CD4-positive, alpha-beta memory T cell (primary cell): ENCODE results near the gene CYP27A1. TPM values are rescaled to one million over a fixed set of nuclear protein-coding genes. Genes with fewer than 3 reads are reported as not detected.
"Not testable (repeated sequence)": the region's sequence is repeated elsewhere in the genome, so short reads cannot be mapped to it uniquely, and the experiment has no call there.

Source experiments
- CTCF ChIA-PET: fragments of 350-600 bp; sonication (Branson Sonifier 250); formaldehyde crosslinking; loops from one replicate; lab custom pipeline; 2021; ENCODE audit warnings: inconsistent platforms; ENCODE audit not compliant: partially characterized antibody; lab: Charles Lee
- POLR2A ChIA-PET: fragments of 350-600 bp; sonication (Branson Sonifier 250); formaldehyde crosslinking; loops from one replicate; lab custom pipeline; 2021; ENCODE audit not compliant: partially characterized antibody; lab: Charles Lee
- DNase-seq, 5 donors: peaks; one replicate each; pipeline versions ENCODE4 v3.0.0 to v3.0.0-alpha.2; 2020 to 2022; ENCODE audit warnings: mixed read lengths in 1 of 5
- H3K27ac ChIP-seq: one replicate; pipeline ENCODE4 v1.7.0; 2013; ENCODE audit warnings: low read depth, low read length
- H3K27me3 ChIP-seq: 2 replicates; pipeline ENCODE4 v1.7.0; 2013; ENCODE audit warnings: mild to moderate bottlenecking, low read length, moderate library complexity; ENCODE audit not compliant: insufficient read depth
- H3K36me3 ChIP-seq: 2 replicates; pipeline ENCODE4 v1.7.0; 2013; ENCODE audit warnings: mild to moderate bottlenecking, low read length, moderate library complexity; ENCODE audit not compliant: insufficient read depth
- H3K4me1 ChIP-seq: 2 replicates; pipeline ENCODE4 v1.7.0; 2013; ENCODE audit warnings: mild to moderate bottlenecking, low read length, moderate library complexity; ENCODE audit not compliant: insufficient read depth
- H3K4me3 ChIP-seq, 2 donors: one replicate each; pipeline ENCODE4 v1.7.0; 2013; ENCODE audit warnings: low read length in 2 of 2, mild to moderate bottlenecking in 1 of 2
- H3K9me3 ChIP-seq, 2 donors: one replicate each; pipeline ENCODE4 v1.7.0; 2013; ENCODE audit warnings: low read length in 2 of 2, control low read depth in 1 of 2; ENCODE audit not compliant: control insufficient read depth in 1 of 2
- H3K27ac Mint-ChIP-seq, 7 donors: one replicate each; pipeline ENCODE4 v1.8.0; 2020 to 2021; ENCODE audit warnings: mixed read lengths in 7 of 7, mild to moderate bottlenecking in 6 of 7, inconsistent platforms in 3 of 7, moderate library complexity in 3 of 7
- H3K27me3 Mint-ChIP-seq, 2 donors: one replicate each; pipeline ENCODE4 v1.8.0; 2020 to 2021; ENCODE audit warnings: mixed read lengths in 2 of 2
- H3K36me3 Mint-ChIP-seq, 2 donors: one replicate each; pipeline ENCODE4 v1.8.0; 2020 to 2021; ENCODE audit warnings: mixed read lengths in 2 of 2, inconsistent platforms in 1 of 2, mild to moderate bottlenecking in 1 of 2
- H3K4me1 Mint-ChIP-seq, 4 donors: one replicate each; pipeline ENCODE4 v1.8.0; 2020 to 2021; ENCODE audit warnings: mixed read lengths in 4 of 4, mild to moderate bottlenecking in 1 of 4
- H3K4me3 Mint-ChIP-seq, 8 donors: one replicate each; pipeline ENCODE4 v1.8.0; 2020 to 2021; ENCODE audit warnings: mixed read lengths in 8 of 8, mild to moderate bottlenecking in 7 of 8, moderate library complexity in 6 of 8, inconsistent platforms in 3 of 8
- H3K9me3 Mint-ChIP-seq, 8 donors: one replicate each; pipeline ENCODE4 v1.8.0; 2020 to 2021; ENCODE audit warnings: mixed read lengths in 8 of 8, mild to moderate bottlenecking in 5 of 8, inconsistent platforms in 3 of 8, moderate library complexity in 1 of 8
- intact Hi-C: fragments of 100-400 bp; cut with micrococcal nuclease; formaldehyde crosslinking; loops from one replicate; pipeline ENCODE4 v1.15.1; 2023
- polyA plus RNA-seq, 2 donors: library from polyadenylated mRNA; unstranded; fragments of 300-500 nt; fragmentation: Illumina TruSeq; gene quantifications; one replicate each; pipeline ENCODE4 v1.2.3, GENCODE V29; 2021
- total RNA-seq, 2 experiments: library from RNA; stranded (reverse); gene quantifications; one replicate each; pipeline ENCODE4 v1.2.3, GENCODE V29; 2021

Gene CYP27A1
- total and polyA plus RNA-seq, 4 experiments from 2014 or later: 0.15 to 8.1 (median 7.2) TPM; not detected in 1

DNA sequence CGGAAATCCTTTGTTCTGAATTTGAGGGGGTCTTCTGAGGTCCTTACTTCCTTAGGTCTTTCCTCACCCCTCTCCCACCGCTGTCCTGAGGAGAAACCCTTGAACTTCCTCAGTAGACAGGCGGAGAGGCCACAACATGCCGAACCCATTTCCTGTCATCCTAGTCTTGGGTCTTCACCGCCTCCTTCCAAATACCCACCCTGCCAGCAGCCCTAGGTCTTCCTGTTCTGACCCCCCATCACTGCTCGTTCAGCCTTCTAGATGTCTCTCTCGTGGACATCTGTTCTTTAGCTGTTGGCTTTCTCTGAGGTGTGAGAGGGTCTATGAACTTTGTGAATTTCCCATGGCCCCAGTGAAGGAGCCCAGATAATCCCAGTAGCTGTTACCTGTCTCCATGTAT lies 27.2 kb upstream of the CYP27A1 start:
- Histone ChIP-seq H3K36me3 (peaks cover 28% of the 10 kb centered on the region), H3K27me3 (no peaks in the 10 kb centered on the region), H3K4me1 (no peaks in the 10 kb centered on the region), H3K9me3 (no peaks in the 10 kb centered on the region), H3K27ac (no peak overlapping the region), H3K4me3 (no peak overlapping the region)
- no peak for DNase-seq
- intact Hi-C loops: no loop called here
- Mint-ChIP-seq H3K27me3 (no peaks in the 10 kb centered on the region), H3K27ac (no peak overlapping the region), H3K4me1 (no peaks in the 10 kb centered on the region), H3K4me3 (no peak overlapping the region), H3K9me3 (no peaks in the 10 kb centered on the region), H3K36me3 (peaks cover 58 to 61% of the 10 kb centered on the region in 2 donors)
- ChIA-PET CTCF (no interaction called here), POLR2A (no interaction called here)

DNA sequence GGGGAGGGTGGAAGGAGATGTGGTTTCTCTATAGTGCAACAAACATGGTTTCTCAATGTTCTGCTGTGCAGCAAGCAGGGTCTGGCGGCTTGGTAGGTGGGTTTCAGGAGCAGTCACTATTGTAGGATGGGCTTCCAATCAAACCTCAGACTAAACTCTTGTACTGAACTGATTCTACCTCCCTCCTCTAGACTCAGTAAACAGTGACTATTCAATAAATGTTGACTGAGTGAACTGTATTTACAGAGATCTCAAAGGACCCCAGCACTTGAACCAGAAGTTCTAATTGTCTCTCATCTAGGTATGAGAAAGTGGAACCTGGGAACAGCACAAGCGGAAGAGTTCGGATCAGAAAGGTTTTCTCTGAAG lies 26.8 kb upstream of the CYP27A1 start:
- Histone ChIP-seq H3K9me3 (no peaks in the 10 kb centered on the region), H3K36me3 (peaks cover 24% of the 10 kb centered on the region), H3K4me3 (no peak overlapping the region), H3K27ac (no peak overlapping the region), H3K4me1 (no peaks in the 10 kb centered on the region), H3K27me3 (no peaks in the 10 kb centered on the region)
- H3K4me3 Mint-ChIP-seq: no peak overlapping the region
- ChIA-PET POLR2A (no interaction called here), CTCF (no interaction called here)
- peaks cover 54 to 57% of the 10 kb centered on the region in 2 donors for H3K36me3 Mint-ChIP-seq
- intact Hi-C loops: no loop called here
- no peak overlapping the region for H3K27ac Mint-ChIP-seq
- no peaks in the 10 kb centered on the region for H3K27me3 Mint-ChIP-seq
- no peak for DNase-seq
- no peaks in the 10 kb centered on the region for H3K4me1 Mint-ChIP-seq
- H3K9me3 Mint-ChIP-seq: no peaks in the 10 kb centered on the region

DNA sequence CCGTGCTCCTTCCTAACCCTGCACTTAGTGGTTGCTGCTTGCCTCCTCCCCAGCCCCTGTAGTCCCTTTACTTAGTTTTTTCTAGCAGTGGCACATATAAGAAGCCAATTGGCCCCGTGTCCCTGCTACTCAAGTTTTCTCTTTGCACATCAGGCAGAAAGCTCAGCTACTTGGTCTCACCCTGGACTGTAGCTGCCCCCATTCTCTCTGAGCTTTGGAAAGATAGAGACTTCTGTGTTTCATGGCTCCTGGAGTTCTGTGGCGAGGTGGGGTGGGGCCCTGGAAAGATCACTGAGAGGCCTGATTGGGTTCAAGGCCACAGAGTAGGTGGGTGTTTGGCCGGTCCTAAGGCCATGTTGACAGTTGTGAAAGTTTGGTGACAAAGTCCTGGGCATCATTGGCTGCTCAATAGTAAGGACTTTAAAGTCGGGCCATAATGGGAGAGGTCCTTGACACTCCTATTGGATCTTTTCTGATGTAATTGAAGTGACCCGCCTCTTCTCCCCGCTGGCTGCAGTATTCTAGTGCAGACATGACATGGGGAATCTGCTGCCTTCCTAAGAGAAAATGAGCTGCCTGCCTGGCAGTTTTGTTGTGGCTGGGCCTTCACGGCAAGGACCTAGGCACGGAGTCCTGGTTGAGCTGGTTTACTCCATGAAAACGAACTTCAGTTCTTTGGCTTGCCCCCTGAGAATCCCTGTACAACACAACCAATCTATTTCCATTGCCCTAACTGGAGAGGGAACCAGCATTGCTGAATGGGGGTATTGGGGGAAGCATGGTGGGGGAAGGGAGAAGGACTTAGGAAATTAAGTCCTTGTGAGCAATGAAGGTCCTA lies 26.2 kb upstream of the CYP27A1 start:
- ChIA-PET POLR2A (no interaction called here), CTCF (no interaction called here)
- Histone ChIP-seq H3K4me3 (no peak overlapping the region), H3K4me1 (no peaks in the 10 kb centered on the region), H3K9me3 (no peaks in the 10 kb centered on the region), H3K27me3 (no peaks in the 10 kb centered on the region), H3K27ac (no peak overlapping the region), H3K36me3 (peaks cover 18% of the 10 kb centered on the region)
- no peak overlapping the region for H3K27ac Mint-ChIP-seq
- intact Hi-C loops: no loop called here
- H3K36me3 Mint-ChIP-seq: peaks cover 47 to 51% of the 10 kb centered on the region in 2 donors
- H3K9me3 Mint-ChIP-seq: no peaks in the 10 kb centered on the region
- no peaks in the 10 kb centered on the region for H3K27me3 Mint-ChIP-seq
- H3K4me3 Mint-ChIP-seq: no peak overlapping the region
- no peak for DNase-seq
- no peaks in the 10 kb centered on the region for H3K4me1 Mint-ChIP-seq

DNA sequence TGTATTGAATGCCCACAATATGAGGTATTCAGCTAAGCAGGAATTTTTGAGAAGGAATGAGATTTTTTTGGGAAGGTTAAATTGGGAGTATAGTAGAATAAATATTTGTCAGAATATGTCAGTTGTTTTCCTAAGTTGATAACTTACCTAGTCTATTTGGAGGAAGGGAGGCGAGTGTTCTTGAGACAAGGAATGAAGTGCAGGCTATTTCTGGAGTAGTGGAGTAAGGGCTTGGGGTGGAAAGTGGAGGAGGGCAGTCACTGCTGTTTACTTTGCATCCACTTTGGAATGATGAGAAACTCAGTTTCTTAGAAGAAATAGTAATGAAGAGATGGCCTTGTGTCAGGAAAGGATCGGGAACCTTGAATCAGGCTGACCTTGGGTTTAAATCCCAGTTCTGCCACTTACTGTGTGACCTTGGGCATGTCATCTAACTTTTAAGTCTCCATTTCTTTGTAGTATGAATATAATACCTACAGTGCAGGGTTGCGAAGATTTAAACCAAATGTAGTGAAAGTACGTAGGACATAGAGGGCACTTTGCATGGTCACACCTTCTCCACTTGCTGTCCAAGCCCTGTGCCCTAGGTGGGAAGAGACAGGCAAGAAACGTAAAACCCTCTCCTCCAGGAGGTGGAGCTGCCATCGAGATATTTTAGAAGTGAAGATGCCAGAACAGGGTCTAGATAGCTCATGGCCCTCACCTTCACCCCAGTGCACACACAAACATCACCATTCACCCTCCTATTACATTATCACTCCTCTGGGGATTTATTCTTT lies 25.2 kb upstream of the CYP27A1 start:
- H3K36me3 ChIP-seq: peaks cover 16% of the 10 kb centered on the region
- H3K9me3 ChIP-seq: no peaks in the 10 kb centered on the region
- CTCF ChIA-PET: no interaction called here
- no peaks in the 10 kb centered on the region for H3K4me1 ChIP-seq
- intact Hi-C loops: no loop called here
- H3K36me3 Mint-ChIP-seq: peaks cover 40 to 42% of the 10 kb centered on the region in 2 donors
- DNase-seq: no peak
- H3K4me3 ChIP-seq: no peak overlapping the region
- no peaks in the 10 kb centered on the region for H3K4me1 Mint-ChIP-seq
- H3K9me3 Mint-ChIP-seq: no peaks in the 10 kb centered on the region
- POLR2A ChIA-PET: no interaction called here
- no peak overlapping the region for H3K4me3 Mint-ChIP-seq
- no peak overlapping the region for H3K27ac ChIP-seq
- no peaks in the 10 kb centered on the region for H3K27me3 ChIP-seq
- H3K27me3 Mint-ChIP-seq: no peaks in the 10 kb centered on the region
- no peak overlapping the region for H3K27ac Mint-ChIP-seq

DNA sequence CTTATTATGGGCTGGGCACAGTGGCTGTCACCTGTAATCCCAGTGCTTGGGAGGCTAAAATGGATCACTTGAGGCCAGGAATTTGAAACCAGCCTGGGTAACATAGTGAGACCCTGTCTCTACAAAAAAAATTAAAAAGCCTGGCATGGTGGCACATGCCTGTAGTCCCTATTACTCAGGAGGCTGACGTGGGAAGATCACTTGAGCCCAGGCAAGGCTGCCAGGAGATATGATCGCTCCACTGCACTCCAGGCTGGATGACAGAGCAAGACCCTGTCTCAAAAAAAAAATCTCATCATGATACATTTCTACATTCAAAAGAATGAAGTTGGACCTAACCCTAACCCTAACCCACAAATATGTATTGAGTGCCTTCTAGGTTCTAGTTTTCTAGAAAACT lies 20.2 kb upstream of the CYP27A1 start:
- H3K4me1 ChIP-seq: no peaks in the 10 kb centered on the region
- no peaks in the 10 kb centered on the region for H3K4me1 Mint-ChIP-seq
- no peaks in the 10 kb centered on the region for H3K9me3 ChIP-seq
- no peak overlapping the region for H3K4me3 ChIP-seq
- peaks cover 0 to under 1% (median 0%) of the 10 kb centered on the region in 8 donors for H3K9me3 Mint-ChIP-seq
- H3K27ac ChIP-seq: no peak overlapping the region
- intact Hi-C loops: no loop called here
- no peak overlapping the region for H3K4me3 Mint-ChIP-seq
- H3K36me3 Mint-ChIP-seq: peaks cover 0 to 1% of the 10 kb centered on the region in 2 donors
- H3K27me3 Mint-ChIP-seq: no peaks in the 10 kb centered on the region
- no peak for DNase-seq
- ChIA-PET POLR2A (no interaction called here), CTCF (no interaction called here)
- no peaks in the 10 kb centered on the region for H3K27me3 ChIP-seq
- H3K36me3 ChIP-seq: no peaks in the 10 kb centered on the region
- no peak overlapping the region for H3K27ac Mint-ChIP-seq

DNA sequence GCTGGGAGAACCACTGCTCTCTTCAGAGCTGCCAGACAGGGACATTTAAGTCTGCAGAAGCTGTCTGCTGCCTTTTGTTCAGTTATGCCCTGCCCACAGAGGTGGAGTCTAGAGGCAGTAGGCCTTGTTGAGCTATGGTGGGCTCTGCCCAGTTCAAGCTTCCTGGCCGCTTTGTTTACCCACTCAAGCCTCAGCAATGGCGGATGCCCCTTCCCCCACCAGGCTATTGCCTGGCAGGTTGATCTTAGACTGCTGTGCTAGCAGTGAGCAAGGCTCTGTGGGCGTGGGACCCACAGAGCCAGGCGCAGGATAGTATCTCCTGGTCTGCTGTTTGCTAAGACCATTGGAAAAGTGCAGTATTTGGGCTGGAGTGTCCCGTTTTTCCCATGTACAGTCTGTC lies 9.2 kb upstream of the CYP27A1 start:
- DNase-seq, H3K4me3 ChIP-seq, H3K27ac ChIP-seq, H3K27me3 ChIP-seq, H3K4me1 Mint-ChIP-seq, H3K4me3 Mint-ChIP-seq, H3K4me1 ChIP-seq, POLR2A ChIA-PET, CTCF ChIA-PET, H3K27me3 Mint-ChIP-seq, H3K9me3 ChIP-seq, intact Hi-C loops, H3K36me3 ChIP-seq: not testable (repeated sequence)
- peaks cover 16 to 48% of the 10 kb centered on the region in 2 donors for H3K36me3 Mint-ChIP-seq
- peak overlapping the region in 1 of 7 donors; percentile 2 for H3K27ac Mint-ChIP-seq
- H3K9me3 Mint-ChIP-seq: peaks cover 0 to 26% (median 15%) of the 10 kb centered on the region in 8 donors

DNA sequence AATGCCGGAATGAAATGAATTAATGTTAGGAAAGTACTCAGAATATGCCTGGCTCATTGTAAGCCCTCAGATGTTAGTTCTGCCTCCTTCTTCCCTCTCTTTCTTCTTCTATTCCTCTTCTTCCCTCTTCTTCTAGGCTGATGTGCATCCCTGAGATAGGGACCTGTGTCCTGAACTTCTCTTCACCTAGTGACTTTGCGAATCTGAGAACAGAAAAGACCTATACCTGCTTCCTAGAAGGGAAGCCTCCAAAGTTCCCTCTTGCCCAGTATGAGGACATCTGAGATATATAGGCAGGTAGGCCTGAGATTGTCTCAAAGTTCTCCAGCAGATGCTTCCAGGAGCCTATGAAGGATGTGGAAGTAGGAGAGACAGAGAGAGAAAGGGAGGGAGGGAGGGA lies 8.1 kb upstream of the CYP27A1 start:
- DNase-seq: no peak
- POLR2A ChIA-PET: no interaction called here
- Histone ChIP-seq H3K36me3 (no peaks in the 10 kb centered on the region), H3K9me3 (no peaks in the 10 kb centered on the region), H3K27me3 (no peaks in the 10 kb centered on the region), H3K27ac (no peak overlapping the region), H3K4me3 (no peak overlapping the region), H3K4me1 (no peaks in the 10 kb centered on the region)
- Mint-ChIP-seq H3K4me1 (peaks cover 0 to 2% (median 0%) of the 10 kb centered on the region in 4 donors), H3K9me3 (peaks cover 0 to 35% (median 19%) of the 10 kb centered on the region in 8 donors), H3K27ac (no peak overlapping the region), H3K36me3 (peaks cover 16 to 50% of the 10 kb centered on the region in 2 donors), H3K4me3 (no peak overlapping the region), H3K27me3 (peaks cover 0 to under 1% of the 10 kb centered on the region in 2 donors)
- intact Hi-C loops: no loop called here
- CTCF ChIA-PET: no interaction called here
